PFSK-1 (cell line): ENCODE results near the gene SHISAL1.

Source experiments
- FOXP2 ChIP-seq: optimal IDR thresholded peaks from 2 replicates; pipeline ENCODE3; 2011; ENCODE audit warnings: borderline replicate concordance, control low read depth, inconsistent platforms; ENCODE audit not compliant: insufficient read depth; ENCODE audit errors: extremely low read length, extremely low read depth
- POLR2AphosphoS5 ChIP-seq: IDR thresholded peaks from 2 replicates; pipeline ENCODE4 v1.6.1; 2012; ENCODE audit warnings: low read depth, mild to moderate bottlenecking, control low read depth, low read length, moderate library complexity
- REST ChIP-seq, 2 experiments: IDR thresholded peaks; 2 replicates each; pipeline versions ENCODE4 v1.6.1 to v1.8.0; 2011 to 2012; ENCODE audit warnings: low read depth in 2 of 2, low read length in 2 of 2, control low read depth in 1 of 2, inconsistent platforms in 1 of 2, mild to moderate bottlenecking in 1 of 2, moderate library complexity in 1 of 2; ENCODE audit not compliant: insufficient read depth in 1 of 2
- SIN3A ChIP-seq: IDR thresholded peaks from 2 replicates; pipeline ENCODE4 v1.6.1; 2012; ENCODE audit warnings: mild to moderate bottlenecking, low read length, moderate library complexity, borderline replicate concordance; ENCODE audit not compliant: insufficient read depth
- TAF1 ChIP-seq: IDR thresholded peaks from 2 replicates; pipeline ENCODE4 v1.6.1; 2012; ENCODE audit warnings: low read length, control low read depth, borderline replicate concordance; ENCODE audit not compliant: insufficient read depth

Gene SHISAL1

GRCh38 chr22:44287741-44288140, 25.0 kb downstream of the SHISAL1 start:
- TF ChIP-seq FOXP2, result no peak
- no peak for TF ChIP-seq TAF1
- TF ChIP-seq POLR2AphosphoS5, result no peak
- TF ChIP-seq REST (IDR thresholded peaks at IDR 0.05; ENCODE audit: insufficient read depth in 1 of 2, low read depth in 2 of 2, low read length in 2 of 2), result no peak
- TF ChIP-seq SIN3A, result no peak

- TF ChIP-seq TAF1, result no peak
- no peak for TF ChIP-seq SIN3A
- no peak for TF ChIP-seq FOXP2
- TF ChIP-seq REST (IDR thresholded peaks at IDR 0.05; ENCODE audit: insufficient read depth in 1 of 2, low read depth in 2 of 2, low read length in 2 of 2), result no peak
- no peak for TF ChIP-seq POLR2AphosphoS5
These were observed 25.5 kb downstream of the SHISAL1 start for GRCh38 chr22:44287121-44287693.

GRCh38 chr22:44286646-44287045, 26.1 kb downstream of the SHISAL1 start:
- TF ChIP-seq REST (IDR thresholded peaks at IDR 0.05; ENCODE audit: insufficient read depth in 1 of 2, low read depth in 2 of 2, low read length in 2 of 2) (no peak), TAF1 (no peak), POLR2AphosphoS5 (no peak), SIN3A (no peak), FOXP2 (no peak)

- TF ChIP-seq TAF1, result no peak
- no peak for TF ChIP-seq FOXP2
- TF ChIP-seq REST (IDR thresholded peaks at IDR 0.05; ENCODE audit: insufficient read depth in 1 of 2, low read depth in 2 of 2, low read length in 2 of 2), result no peak
- TF ChIP-seq SIN3A, result no peak
- no peak for TF ChIP-seq POLR2AphosphoS5
These were observed 28.0 kb downstream of the SHISAL1 start for GRCh38 chr22:44284711-44285110.

GRCh38 chr22:44281768-44282637, 30.7 kb downstream of the SHISAL1 start:
- no peak for TF ChIP-seq POLR2AphosphoS5
- TF ChIP-seq REST (IDR thresholded peaks at IDR 0.05; ENCODE audit: insufficient read depth in 1 of 2, low read depth in 2 of 2, low read length in 2 of 2), result no peak
- TF ChIP-seq FOXP2, result no peak
- TF ChIP-seq SIN3A, result no peak
- TF ChIP-seq TAF1, result no peak
